ENCODE measurements around the gene TSPAN12. TPM values are rescaled to one million over a fixed set of nuclear protein-coding genes. Genes with fewer than 3 reads are reported as not detected.
A peak's percentile ranks its signal among the peaks of the same experiment; 100 is the strongest.

Gene TSPAN12
- total RNA-seq, 1 donor: 1.8 TPM

GRCh38 chr7:120807390-120807789 is 50.6 kb downstream of the TSPAN12 start:
- H4K20me1 ChIP-seq (ENCODE audit: insufficient read depth, low read length): no peaks in the 10 kb centered on the region
- no peaks in the 10 kb centered on the region for H3K79me2 ChIP-seq (ENCODE audit: insufficient read depth, low read length)
- H3K36me3 ChIP-seq (ENCODE audit: insufficient read depth, low read length): no peaks in the 10 kb centered on the region
- TF ChIP-seq CTCF (IDR thresholded peaks at IDR 0.05; ENCODE audit: extremely low read depth, low read depth, low read length): no peak
- H3K4me2 ChIP-seq (ENCODE audit: insufficient read depth, low read length): no peak overlapping the region
- DNase-seq (ENCODE audit: insufficient read length, low spot score, missing footprints): no peak
- no peaks in the 10 kb centered on the region for H3K4me1 ChIP-seq (ENCODE audit: insufficient read depth, low read length)
- no peak overlapping the region for H2AFZ ChIP-seq (ENCODE audit: low read length)
- H3K27me3 ChIP-seq (ENCODE audit: insufficient read depth, low read length): no peaks in the 10 kb centered on the region
- no peak overlapping the region for H3K4me3 ChIP-seq (ENCODE audit: insufficient read depth, low read length)
- no peaks in the 10 kb centered on the region for H3K9me3 ChIP-seq (ENCODE audit: low read depth, low read length)
- no peak overlapping the region for H3K27ac ChIP-seq (ENCODE audit: low read depth, low read length)

GRCh38 chr7:120806669-120807068 is 51.3 kb downstream of the TSPAN12 start:
- Histone ChIP-seq H3K27me3 (ENCODE audit: insufficient read depth, low read length) (no peaks in the 10 kb centered on the region), H3K36me3 (ENCODE audit: insufficient read depth, low read length) (no peaks in the 10 kb centered on the region), H4K20me1 (ENCODE audit: insufficient read depth, low read length) (no peaks in the 10 kb centered on the region), H3K9me3 (ENCODE audit: low read depth, low read length) (no peaks in the 10 kb centered on the region), H3K4me3 (ENCODE audit: insufficient read depth, low read length) (no peak overlapping the region), H3K79me2 (ENCODE audit: insufficient read depth, low read length) (no peaks in the 10 kb centered on the region), H3K4me2 (ENCODE audit: insufficient read depth, low read length) (no peak overlapping the region), H3K27ac (ENCODE audit: low read depth, low read length) (no peak overlapping the region), H3K4me1 (ENCODE audit: insufficient read depth, low read length) (no peaks in the 10 kb centered on the region), H2AFZ (ENCODE audit: low read length) (no peak overlapping the region)
- DNase-seq (ENCODE audit: insufficient read length, low spot score, missing footprints): no peak
- TF ChIP-seq CTCF (IDR thresholded peaks at IDR 0.05; ENCODE audit: extremely low read depth, low read depth, low read length): no peak

DNA sequence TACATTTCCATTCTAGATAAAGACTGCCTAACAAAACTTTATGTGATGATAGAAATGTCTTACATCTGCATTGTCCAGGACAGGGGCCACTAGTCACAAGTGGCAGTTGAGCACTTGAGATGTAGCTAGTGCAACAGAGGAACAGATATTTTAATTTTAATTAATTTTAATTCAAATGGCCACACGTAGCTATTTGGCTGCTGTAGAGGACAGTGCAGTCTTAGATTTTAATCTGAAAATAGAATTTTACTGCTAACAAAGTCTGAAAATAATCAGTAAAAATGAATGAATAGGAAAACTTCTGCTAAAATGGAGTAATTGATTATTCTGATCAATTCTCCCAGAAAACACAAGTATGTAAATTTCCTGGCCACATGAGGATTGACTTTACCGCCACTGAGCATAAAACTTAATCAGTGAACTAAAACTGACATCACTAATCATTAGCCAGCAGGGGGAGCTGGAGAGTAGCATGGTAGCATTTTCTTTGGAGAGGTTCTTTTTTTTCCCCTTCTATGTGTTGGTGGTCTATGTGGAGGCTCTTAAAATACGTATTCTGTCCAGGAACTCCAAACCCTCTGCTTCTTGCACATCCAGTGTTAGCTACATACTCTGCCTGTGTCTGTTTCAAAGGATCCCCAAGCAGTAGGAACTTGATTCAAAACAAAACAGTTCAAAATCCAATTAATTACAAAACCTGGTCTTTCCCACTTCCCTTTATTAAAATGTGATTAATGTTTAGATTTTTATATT is 52.1 kb downstream of the TSPAN12 start:
- peak; percentile 88 for TF ChIP-seq CTCF (IDR thresholded peaks at IDR 0.05; ENCODE audit: extremely low read depth, low read depth, low read length)
- H3K79me2 ChIP-seq (ENCODE audit: insufficient read depth, low read length): no peaks in the 10 kb centered on the region
- no peaks in the 10 kb centered on the region for H3K36me3 ChIP-seq (ENCODE audit: insufficient read depth, low read length)
- no peak for DNase-seq (ENCODE audit: insufficient read length, low spot score, missing footprints)
- H3K4me2 ChIP-seq (ENCODE audit: insufficient read depth, low read length): no peak overlapping the region
- H3K27me3 ChIP-seq (ENCODE audit: insufficient read depth, low read length): no peaks in the 10 kb centered on the region
- no peaks in the 10 kb centered on the region for H4K20me1 ChIP-seq (ENCODE audit: insufficient read depth, low read length)
- no peaks in the 10 kb centered on the region for H3K4me1 ChIP-seq (ENCODE audit: insufficient read depth, low read length)
- H3K4me3 ChIP-seq (ENCODE audit: insufficient read depth, low read length): no peak overlapping the region
- H3K27ac ChIP-seq (ENCODE audit: low read depth, low read length): no peak overlapping the region
- H2AFZ ChIP-seq (ENCODE audit: low read length): peak overlapping the region; percentile 33
- no peaks in the 10 kb centered on the region for H3K9me3 ChIP-seq (ENCODE audit: low read depth, low read length)

DNA sequence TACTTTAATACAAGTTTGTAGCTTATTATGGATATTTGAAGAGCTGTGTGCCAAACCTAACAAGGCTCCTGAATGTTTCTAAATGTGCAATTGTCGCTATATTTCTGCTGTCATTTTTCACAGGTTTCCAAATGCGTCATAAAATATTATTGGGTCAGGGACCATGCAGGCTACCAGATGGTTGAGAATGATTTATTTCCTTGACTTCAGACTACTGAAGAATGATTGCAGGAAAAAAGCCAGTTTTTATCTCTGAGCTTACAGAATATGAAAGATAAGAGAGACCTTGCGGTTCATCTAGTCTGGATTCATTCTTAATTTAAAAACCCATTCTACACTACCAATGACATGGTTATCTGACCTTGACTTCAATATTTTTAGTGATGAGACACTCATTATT is 55.2 kb downstream of the TSPAN12 start:
- no peak overlapping the region for H3K27ac ChIP-seq (ENCODE audit: low read depth, low read length)
- no peak for DNase-seq (ENCODE audit: insufficient read length, low spot score, missing footprints)
- H3K4me1 ChIP-seq (ENCODE audit: insufficient read depth, low read length): no peaks in the 10 kb centered on the region
- no peak overlapping the region for H3K4me3 ChIP-seq (ENCODE audit: insufficient read depth, low read length)
- H2AFZ ChIP-seq (ENCODE audit: low read length): no peak overlapping the region
- H3K4me2 ChIP-seq (ENCODE audit: insufficient read depth, low read length): no peak overlapping the region
- H3K36me3 ChIP-seq (ENCODE audit: insufficient read depth, low read length): no peaks in the 10 kb centered on the region
- no peaks in the 10 kb centered on the region for H3K9me3 ChIP-seq (ENCODE audit: low read depth, low read length)
- H3K27me3 ChIP-seq (ENCODE audit: insufficient read depth, low read length): no peaks in the 10 kb centered on the region
- TF ChIP-seq CTCF (IDR thresholded peaks at IDR 0.05; ENCODE audit: extremely low read depth, low read depth, low read length): no peak
- no peaks in the 10 kb centered on the region for H4K20me1 ChIP-seq (ENCODE audit: insufficient read depth, low read length)
- no peaks in the 10 kb centered on the region for H3K79me2 ChIP-seq (ENCODE audit: insufficient read depth, low read length)

Measured in osteoblast (primary cell).